Superior temporal gyrus (tissue), 1 donor: ENCODE measurements around the gene CD28.
"Not testable (repeated sequence)": the region's sequence is repeated elsewhere in the genome, so short reads cannot be mapped to it uniquely, and the experiment has no call there.

Source experiments
- DNase-seq: peaks from one replicate; pipeline ENCODE4 v3.0.0-alpha.2; 2016; ENCODE audit errors: extremely low spot score

The CD28 gene

GRCh38 chr2:203748331-203749126 is 42.1 kb downstream of the CD28 start:
- DNase-seq, result no peak

- DNase-seq, result no peak
Observed at GRCh38 chr2:203750346-203751068, 44.1 kb downstream of the CD28 start.

- DNase-seq, result no peak
Observed at GRCh38 chr2:203751685-203752271, 45.3 kb downstream of the CD28 start.

DNA sequence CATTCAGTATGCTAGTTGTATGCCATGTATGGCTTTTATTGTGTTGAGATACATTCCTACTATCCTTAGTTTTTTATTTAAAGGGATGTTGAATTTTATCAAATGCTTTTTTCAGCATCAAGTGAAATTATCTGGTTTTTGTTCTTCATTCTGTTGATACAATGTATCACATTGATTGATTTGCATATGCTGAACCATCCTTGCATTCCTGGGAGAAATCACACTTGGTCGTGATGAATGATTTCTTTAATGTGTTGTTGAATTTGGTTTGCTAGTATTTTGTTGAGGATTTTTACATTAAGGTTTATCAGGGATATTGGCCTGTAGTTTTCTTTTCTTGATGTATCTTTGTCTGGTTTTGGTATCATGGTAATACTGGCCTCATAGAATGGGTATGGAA is 49.7 kb downstream of the CD28 start:
- no peak for DNase-seq

DNA sequence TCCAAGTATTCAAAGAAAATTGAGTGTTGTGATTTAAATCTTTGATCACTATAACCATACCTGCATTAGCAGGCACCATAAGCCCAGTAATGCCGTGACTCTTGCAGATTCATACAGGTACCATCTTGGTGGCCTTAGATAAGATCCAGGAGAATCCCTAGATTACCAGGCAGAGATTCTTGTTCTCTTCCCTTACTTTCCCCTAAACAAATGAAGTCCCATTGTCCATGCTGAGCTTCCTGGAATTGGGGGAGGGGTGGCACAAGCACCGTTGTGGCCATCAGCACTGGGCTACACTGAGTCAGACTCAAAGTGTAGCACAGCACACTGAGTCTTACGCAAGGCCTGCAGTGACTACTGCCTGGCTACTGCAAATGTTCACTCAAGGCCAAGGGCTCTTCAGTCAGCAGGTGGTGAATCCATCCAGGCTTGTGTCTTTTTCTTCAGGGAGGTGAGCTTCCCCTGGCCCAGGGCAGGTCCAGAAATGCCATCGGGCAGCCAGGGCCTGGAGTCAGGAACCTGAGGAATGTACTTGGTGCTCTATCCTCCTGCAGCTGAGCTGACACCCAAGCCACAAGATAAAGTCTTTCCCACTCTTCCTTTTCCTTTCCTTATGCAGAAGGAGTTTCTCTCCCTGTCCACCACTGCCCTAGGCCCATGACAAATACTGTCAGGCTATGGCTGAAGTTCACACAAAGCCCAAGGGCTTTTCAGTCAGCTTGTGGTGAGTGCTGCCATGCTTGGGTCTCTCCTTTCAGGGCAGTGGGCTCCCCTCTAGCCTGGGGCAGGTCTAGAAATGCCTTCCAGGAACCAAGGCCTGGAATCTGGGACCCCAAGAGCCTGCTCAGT is 52.6 kb downstream of the CD28 start:
- DNase-seq, result no peak

GRCh38 chr2:203759690-203760365 is 53.4 kb downstream of the CD28 start:
- DNase-seq, result no peak

- DNase-seq, result no peak
Observed at GRCh38 chr2:203761121-203761520, 54.7 kb downstream of the CD28 start.

DNA sequence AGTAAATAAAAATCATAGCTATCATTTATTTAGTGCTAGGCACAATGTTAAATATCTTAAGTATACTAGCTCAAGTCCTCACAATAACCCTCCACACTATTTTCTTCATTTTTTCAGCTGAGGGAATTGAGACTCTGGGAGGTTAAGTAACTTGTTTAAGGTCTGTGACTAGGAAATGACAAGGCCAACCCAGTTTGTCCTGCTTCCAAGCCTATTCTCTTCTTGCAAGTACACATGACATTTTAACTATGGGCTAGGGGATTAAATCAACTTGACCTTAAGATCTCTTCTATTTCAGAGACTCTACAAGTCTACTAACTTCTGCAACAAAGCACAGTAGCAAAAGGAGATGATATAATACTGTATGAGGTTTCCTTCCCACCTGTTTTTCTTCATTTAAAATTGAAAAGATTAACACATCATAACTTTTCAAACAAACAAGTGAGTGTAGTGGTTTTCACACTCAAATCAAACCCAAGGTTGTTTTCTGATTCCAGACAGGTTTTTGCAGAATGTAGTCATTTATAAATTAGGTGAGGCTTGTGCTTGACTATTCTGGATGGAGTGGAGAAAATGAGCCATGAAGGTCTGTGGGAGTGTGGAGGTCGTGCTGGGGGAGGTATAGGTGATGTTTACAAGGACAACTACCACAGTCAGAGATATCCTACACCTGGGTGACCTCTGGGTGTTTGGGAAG is 57.0 kb downstream of the CD28 start:
- DNase-seq, result no peak

DNA sequence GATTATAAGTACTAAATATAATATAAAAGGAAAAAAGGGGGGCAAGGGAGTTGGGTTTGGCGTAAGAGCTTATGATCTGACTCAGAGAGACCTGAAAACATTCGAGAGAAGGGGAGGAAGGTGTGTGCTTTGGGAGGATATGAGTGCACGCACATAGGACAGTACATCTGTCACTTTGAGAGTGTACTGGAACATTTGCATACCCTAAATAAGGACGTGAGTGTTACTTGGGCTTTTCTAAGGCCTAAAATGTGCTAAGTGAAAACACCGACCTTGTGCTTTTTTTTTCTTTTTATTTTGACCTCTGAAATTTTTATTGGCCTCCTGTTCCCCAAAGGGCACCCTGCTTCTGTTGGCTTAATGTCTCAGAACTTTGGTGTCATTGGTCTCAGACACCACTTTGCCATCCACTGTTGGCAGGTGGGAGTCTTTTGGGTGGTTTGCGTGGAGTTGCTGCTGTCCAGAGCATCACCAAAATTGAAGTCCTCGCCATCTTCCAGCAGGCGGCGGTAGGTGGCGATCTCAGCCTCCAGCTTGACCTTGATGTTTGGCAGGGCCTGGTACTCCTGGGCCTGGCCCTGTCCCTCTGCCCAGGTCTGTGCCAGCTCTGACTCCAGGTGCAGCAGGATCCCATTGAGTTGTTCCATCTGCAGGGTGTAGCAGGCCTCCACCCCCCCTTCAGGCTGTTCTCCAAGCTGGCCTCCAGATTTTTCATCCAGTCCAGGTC is 57.7 kb downstream of the CD28 start:
- DNase-seq, result no peak

DNA sequence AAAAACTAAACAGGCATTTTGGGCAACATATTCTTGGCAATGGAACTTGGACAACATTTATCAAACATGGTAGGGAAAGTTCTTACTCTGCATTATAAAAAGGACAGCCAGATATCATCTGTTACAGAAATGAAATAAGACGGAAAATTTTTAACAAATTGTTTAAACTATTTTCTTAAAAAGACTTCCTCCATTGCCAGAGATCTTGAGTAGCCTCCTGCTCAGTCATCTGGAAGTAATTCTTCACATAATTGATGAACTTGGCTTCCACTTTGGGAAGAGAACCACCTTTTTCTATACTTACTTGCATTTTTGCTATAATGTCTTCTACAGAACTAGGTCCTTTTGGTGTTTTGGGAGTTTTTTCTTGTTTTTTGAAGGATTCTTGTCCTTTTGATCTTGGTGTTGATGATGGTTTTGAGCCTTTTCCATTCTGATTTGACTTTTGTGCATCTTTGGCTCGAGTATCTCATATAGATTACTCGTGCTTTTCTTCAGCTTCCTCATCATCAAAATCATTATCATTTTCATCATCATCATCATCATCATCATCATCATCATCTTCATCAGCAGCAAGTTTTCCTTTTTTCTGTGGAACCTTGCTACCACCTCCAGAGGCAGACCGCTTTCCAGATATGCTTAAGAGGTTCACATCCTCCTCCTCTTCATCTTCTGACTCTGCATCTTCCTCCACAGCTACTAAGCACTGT is 66.2 kb downstream of the CD28 start:
- no peak for DNase-seq

GRCh38 chr2:203774760-203775159 is 68.3 kb downstream of the CD28 start:
- no peak for DNase-seq

- DNase-seq, result no peak
Observed at GRCh38 chr2:203775684-203776083, 69.2 kb downstream of the CD28 start.

GRCh38 chr2:203777030-203777429 is 70.6 kb downstream of the CD28 start:
- DNase-seq, result no peak

GRCh38 chr2:203779477-203780073 is 73.1 kb downstream of the CD28 start:
- DNase-seq, result not testable (repeated sequence)

- no peak for DNase-seq
Observed at GRCh38 chr2:203780231-203780630, 73.8 kb downstream of the CD28 start.

DNA sequence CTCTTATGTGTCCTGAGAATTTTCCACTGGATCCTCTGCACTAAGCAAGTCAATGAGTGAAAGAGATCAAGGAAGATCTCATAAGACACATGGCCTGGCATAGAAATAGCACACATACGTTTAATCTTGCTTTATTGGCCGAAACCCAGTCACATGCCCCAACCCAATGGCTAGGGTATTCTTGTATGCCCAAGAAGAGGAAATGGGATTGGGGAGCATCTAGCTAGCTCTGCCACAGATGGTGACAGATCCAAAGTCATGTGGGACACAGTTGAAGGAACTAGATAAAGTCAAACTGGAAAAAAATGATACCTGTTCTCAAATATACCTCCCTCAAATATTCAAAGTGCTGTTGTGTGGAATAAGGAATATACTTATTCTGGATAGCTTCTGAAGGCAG is 74.7 kb downstream of the CD28 start:
- no peak for DNase-seq

DNA sequence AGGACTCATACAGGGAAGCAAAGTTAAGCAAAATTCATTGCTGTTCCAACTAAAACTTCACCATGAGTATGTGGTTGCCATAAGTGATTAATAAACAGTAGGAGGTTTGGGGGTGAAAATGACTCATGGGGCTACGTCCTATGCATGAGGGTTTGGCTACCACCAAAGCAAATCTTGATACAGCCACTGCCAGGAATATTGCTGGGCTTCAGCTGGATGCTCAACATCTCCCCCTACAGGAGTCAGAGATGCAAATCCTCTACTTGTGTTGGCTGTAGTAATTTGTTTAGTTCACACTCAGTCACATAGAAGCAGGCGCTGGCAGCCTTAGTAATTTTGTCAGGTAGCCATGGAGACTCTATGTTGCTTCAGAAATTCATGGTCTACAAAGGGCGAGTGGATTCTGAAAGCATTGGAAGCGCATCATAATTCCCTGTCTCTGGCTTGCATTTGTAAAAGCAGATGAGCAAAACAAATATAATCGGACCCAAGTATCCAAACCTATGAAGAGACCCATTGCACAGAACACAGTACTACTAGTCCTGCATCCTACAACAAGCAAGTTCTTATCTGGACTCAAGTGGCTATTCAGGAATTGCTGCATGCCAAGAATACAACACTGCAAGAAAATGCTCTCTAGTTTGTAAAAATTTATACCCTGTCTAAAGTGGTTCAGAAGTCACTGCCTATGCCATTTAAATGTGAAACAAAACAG is 76.0 kb downstream of the CD28 start:
- peak; percentile 78 for DNase-seq

- no peak for DNase-seq
Observed at GRCh38 chr2:203783496-203784203, 77.2 kb downstream of the CD28 start.
